WTC11 (cell line): ENCODE measurements around the gene ZNF750.

Source experiments
- ESRRA ChIP-seq: sonication (generic); formaldehyde crosslinking; IDR thresholded peaks from 2 replicates; pipeline ENCODE4 v1.8.1; 2022; ENCODE audit warnings: mild to moderate bottlenecking, missing genetic modification reagents, borderline replicate concordance
- TEAD4 ChIP-seq: sonication (generic); formaldehyde crosslinking; IDR thresholded peaks from 2 replicates; pipeline ENCODE4 v1.8.0; 2022; ENCODE audit warnings: mild to moderate bottlenecking, missing genetic modification reagents
- ZNF317 ChIP-seq: sonication (generic); formaldehyde crosslinking; IDR thresholded peaks from 2 replicates; pipeline ENCODE4 v1.8.1; 2023; ENCODE audit warnings: low read depth, mild to moderate bottlenecking, moderate library complexity, missing genetic modification reagents, borderline replicate concordance
- TF ChIP-seq, protein P1 (sequence below): fragments of 200-600 bp; IDR thresholded peaks from 2 replicates; pipeline ENCODE4 v1.8.0; 2022; ENCODE audit warnings: antibody characterized with exemption

DNA sequence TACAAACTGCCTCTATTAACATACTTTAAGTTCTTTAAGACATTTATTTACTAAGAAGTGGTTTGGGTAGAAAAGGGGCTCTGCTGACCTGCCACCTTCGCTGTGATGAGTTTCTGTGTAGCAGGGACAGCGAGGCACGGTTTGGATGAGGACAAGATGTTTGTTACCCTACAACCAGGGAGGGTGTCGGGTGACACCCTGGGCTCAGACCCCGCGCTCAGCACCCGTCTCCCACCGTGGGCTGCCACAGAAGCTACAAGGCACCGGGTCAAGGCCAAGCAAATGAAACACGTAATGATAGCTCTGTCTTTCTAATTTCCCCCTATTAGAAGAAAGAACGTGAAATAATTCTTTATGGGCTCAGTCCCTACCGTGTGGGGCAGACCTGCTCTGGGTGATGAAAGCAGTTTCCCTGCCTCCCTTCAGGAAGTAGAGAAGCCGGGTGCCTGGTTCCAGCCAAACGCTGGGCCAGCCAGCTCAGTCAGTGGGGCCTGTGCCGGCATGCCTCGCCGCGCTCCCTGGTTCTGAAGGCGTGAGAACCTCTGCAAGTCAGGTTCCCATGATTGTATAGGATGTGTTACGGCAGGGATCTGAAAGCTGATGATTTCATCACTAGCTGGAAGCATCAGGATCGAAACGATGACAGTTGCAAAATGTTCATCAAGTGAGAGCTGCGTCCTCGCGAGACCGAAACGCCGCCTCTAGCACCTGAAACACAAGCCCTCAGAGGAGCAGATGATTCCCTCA, 3.9 kb downstream of the ZNF750 start:
- TF ChIP-seq, protein P1, sequence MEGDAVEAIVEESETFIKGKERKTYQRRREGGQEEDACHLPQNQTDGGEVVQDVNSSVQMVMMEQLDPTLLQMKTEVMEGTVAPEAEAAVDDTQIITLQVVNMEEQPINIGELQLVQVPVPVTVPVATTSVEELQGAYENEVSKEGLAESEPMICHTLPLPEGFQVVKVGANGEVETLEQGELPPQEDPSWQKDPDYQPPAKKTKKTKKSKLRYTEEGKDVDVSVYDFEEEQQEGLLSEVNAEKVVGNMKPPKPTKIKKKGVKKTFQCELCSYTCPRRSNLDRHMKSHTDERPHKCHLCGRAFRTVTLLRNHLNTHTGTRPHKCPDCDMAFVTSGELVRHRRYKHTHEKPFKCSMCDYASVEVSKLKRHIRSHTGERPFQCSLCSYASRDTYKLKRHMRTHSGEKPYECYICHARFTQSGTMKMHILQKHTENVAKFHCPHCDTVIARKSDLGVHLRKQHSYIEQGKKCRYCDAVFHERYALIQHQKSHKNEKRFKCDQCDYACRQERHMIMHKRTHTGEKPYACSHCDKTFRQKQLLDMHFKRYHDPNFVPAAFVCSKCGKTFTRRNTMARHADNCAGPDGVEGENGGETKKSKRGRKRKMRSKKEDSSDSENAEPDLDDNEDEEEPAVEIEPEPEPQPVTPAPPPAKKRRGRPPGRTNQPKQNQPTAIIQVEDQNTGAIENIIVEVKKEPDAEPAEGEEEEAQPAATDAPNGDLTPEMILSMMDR, result no peak
- TF ChIP-seq ESRRA (CRISPR knock-in tag), result no peak
- no peak for TF ChIP-seq ZNF317 (CRISPR knock-in tag)
- no peak for TF ChIP-seq TEAD4 (CRISPR knock-in tag)
